Fibroblast of lung (primary cell): ENCODE results near the gene CCDC201. TPM values are rescaled to one million over a fixed set of nuclear protein-coding genes. Genes with fewer than 3 reads are reported as not detected.

Experiments used
- DNase-seq, 2 donors: peaks; one replicate each; pipeline versions ENCODE4 v3.0.0 to v3.0.0-alpha.2; 2010; ENCODE audit warnings: low read depth in 2 of 2
- H2AFZ ChIP-seq: 2 replicates; pipeline ENCODE4 v1.5.1; 2012; ENCODE audit warnings: low read length, control low read depth, inconsistent platforms
- H3K27ac ChIP-seq: 2 replicates; pipeline ENCODE4 v1.5.1; 2011; ENCODE audit warnings: low read length, control low read depth; ENCODE audit not compliant: insufficient read depth
- H3K27me3 ChIP-seq: 2 replicates; pipeline ENCODE4 v1.5.1; 2011; ENCODE audit warnings: mild to moderate bottlenecking, low read length; ENCODE audit not compliant: control insufficient read depth, insufficient read depth
- H3K36me3 ChIP-seq: 2 replicates; pipeline ENCODE4 v1.5.1; 2011; ENCODE audit warnings: low read length; ENCODE audit not compliant: control insufficient read depth, insufficient read depth
- H3K4me1 ChIP-seq: 2 replicates; pipeline ENCODE4 v1.5.1; 2011; ENCODE audit warnings: low read length; ENCODE audit not compliant: control insufficient read depth, insufficient read depth; ENCODE audit errors: extremely low read depth
- H3K4me2 ChIP-seq: 2 replicates; pipeline ENCODE4 v1.5.1; 2011; ENCODE audit warnings: low read length, control low read depth; ENCODE audit not compliant: insufficient read depth; ENCODE audit errors: extremely low read depth
- H3K4me3 ChIP-seq, 4 experiments: fragments of 200-600 bp in 1 of 4; sonication (generic) in 1 of 4; replicated peaks in 1 of 4; 2 replicates each; pipeline ENCODE4 v1.5.1; 2011 to 2016; ENCODE audit warnings: low read length in 4 of 4, low read depth in 3 of 4, mild to moderate bottlenecking in 3 of 4, control low read depth in 2 of 4, inconsistent platforms in 1 of 4, mixed read lengths in 1 of 4; ENCODE audit not compliant: insufficient read depth in 1 of 4; ENCODE audit errors: control extremely low read depth in 1 of 4
- H3K79me2 ChIP-seq: 2 replicates; pipeline ENCODE4 v1.5.1; 2012; ENCODE audit warnings: mild to moderate bottlenecking, low read length, inconsistent platforms; ENCODE audit not compliant: control insufficient read depth, insufficient read depth
- H3K9ac ChIP-seq: 2 replicates; pipeline ENCODE4 v1.5.1; 2011; ENCODE audit warnings: mild to moderate bottlenecking, low read length, control low read depth; ENCODE audit not compliant: insufficient read depth
- H3K9me3 ChIP-seq: 2 replicates; pipeline ENCODE4 v1.5.1; 2012; ENCODE audit warnings: low read depth, low read length; ENCODE audit not compliant: control insufficient read depth, insufficient read depth
- H4K20me1 ChIP-seq: 2 replicates; pipeline ENCODE4 v1.5.1; 2011; ENCODE audit warnings: low read length; ENCODE audit not compliant: control insufficient read depth, insufficient read depth; ENCODE audit errors: extremely low read depth
- EZH2 ChIP-seq: IDR thresholded peaks from 2 replicates; pipeline ENCODE4 v1.5.1; 2012; ENCODE audit warnings: low read length, control low read depth, mild to moderate bottlenecking; ENCODE audit errors: missing control alignments
- polyA plus RNA-seq, 2 donors: library from polyadenylated mRNA; depleted of rRNA in 1 of 2; stranded (reverse) in 1 of 2; unstranded in 1 of 2; fragments of >200 nt; gene quantifications; 2 replicates each; pipeline ENCODE4 v1.2.1, GENCODE V29; 2011 to 2012; ENCODE audit warnings: missing spikeins in 1 of 2
- total RNA-seq: library from RNA; depleted of rRNA; stranded (reverse); fragments of >200 nt; gene quantifications from 2 replicates; pipeline ENCODE4 v1.2.1, GENCODE V29; 2014
- TF ChIP-seq, protein P1 (sequence below), 2 donors: IDR thresholded peaks in 1 of 2; conservative IDR thresholded peaks in 1 of 2; 1 replicate in 1 of 2; 2 replicates in 1 of 2; pipeline ENCODE4 v1.5.1; 2011 to 2012; ENCODE audit warnings: low read length in 2 of 2, control low read depth in 1 of 2, inconsistent platforms in 1 of 2, low read depth in 1 of 2, mild to moderate bottlenecking in 1 of 2

Gene CCDC201
- total and polyA plus RNA-seq, 2 donors (not counting 1 experiment from before 2014, with no cell fraction given), result not detected

DNA sequence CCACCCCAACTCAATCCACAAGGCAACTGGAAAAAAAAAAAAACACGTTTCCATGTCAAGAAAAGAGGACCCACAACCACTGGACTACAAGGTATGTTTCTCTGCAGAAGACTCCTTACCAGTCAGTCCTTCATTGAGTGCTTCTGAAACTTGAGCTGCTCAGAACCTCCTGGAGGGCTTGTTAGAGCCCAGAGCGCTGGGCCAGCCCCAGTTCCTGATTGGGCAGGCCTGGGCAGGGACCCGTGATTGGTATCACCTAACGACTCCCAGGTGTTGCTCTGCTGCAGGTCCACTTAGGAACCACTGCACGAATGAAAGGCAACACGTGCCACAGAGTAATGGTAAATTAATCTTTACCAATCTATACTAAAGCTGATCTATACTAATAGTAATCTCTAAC is 473 bp upstream of the CCDC201 start:
- no peak overlapping the region for H3K27ac ChIP-seq
- no peak overlapping the region for H3K4me2 ChIP-seq
- H3K4me3 ChIP-seq, result no peak overlapping the region
- TF ChIP-seq, protein P1, sequence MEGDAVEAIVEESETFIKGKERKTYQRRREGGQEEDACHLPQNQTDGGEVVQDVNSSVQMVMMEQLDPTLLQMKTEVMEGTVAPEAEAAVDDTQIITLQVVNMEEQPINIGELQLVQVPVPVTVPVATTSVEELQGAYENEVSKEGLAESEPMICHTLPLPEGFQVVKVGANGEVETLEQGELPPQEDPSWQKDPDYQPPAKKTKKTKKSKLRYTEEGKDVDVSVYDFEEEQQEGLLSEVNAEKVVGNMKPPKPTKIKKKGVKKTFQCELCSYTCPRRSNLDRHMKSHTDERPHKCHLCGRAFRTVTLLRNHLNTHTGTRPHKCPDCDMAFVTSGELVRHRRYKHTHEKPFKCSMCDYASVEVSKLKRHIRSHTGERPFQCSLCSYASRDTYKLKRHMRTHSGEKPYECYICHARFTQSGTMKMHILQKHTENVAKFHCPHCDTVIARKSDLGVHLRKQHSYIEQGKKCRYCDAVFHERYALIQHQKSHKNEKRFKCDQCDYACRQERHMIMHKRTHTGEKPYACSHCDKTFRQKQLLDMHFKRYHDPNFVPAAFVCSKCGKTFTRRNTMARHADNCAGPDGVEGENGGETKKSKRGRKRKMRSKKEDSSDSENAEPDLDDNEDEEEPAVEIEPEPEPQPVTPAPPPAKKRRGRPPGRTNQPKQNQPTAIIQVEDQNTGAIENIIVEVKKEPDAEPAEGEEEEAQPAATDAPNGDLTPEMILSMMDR (conservative IDR thresholded peaks at IDR 0.05 in 1 of 2, IDR thresholded peaks at IDR 0.05 in 1 of 2; ENCODE audit: low read depth in 1 of 2, low read length in 2 of 2), result no peak
- no peak for TF ChIP-seq EZH2
- no peak overlapping the region for H3K9ac ChIP-seq
- H3K4me1 ChIP-seq, result peaks cover 4% of the 10 kb centered on the region
- no peaks in the 10 kb centered on the region for H3K27me3 ChIP-seq
- no peaks in the 10 kb centered on the region for H3K79me2 ChIP-seq
- H4K20me1 ChIP-seq, result no peaks in the 10 kb centered on the region
- no peaks in the 10 kb centered on the region for H3K36me3 ChIP-seq
- no peaks in the 10 kb centered on the region for H3K9me3 ChIP-seq
- H2AFZ ChIP-seq, result no peak overlapping the region
- no peak for DNase-seq

DNA sequence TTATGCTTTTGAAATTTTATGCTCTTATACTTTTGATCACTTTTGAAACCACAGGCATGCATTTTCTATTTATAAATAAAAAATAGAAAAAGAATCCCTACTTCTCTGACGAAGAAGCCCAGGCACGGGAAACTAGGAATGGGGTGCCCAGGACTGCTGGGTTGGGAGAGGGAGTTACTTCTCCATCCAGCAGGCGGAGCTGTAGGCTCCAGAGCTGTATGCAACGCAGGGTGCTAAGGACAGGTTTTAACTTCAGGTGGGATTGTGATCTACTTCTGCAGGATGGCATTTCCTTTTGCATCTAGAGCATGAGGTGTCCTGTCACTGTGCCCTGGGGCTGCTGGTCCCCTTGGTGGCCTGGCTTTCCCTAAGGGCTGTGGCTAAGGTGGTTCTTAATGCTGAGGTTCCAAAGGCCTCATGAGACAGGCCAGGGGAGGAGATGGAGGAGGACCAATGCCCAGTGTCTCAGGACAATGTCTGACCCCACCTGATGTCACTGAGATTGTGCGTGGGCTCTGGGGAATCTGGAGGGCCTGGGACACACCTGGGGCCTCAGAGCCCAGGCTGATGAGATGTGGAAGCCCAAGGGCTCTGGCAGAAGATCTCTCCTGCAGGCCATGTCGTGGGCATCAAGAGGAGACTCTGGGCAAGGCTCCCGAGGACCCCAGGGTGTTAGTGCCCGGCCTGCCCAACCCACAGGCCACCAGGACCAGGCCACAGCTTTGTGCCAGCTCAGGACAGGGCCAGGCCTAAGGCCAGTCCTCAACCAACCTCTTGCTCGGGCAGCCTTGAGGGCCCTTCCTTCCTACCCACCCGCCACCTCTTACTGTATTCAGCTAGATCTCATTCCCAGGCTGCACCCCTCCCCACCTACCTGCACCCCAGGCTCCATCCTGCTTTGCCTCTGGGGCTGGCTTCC is 507 bp downstream of the CCDC201 start:
- H4K20me1 ChIP-seq, result no peaks in the 10 kb centered on the region
- no peaks in the 10 kb centered on the region for H3K27me3 ChIP-seq
- no peak overlapping the region for H2AFZ ChIP-seq
- no peak overlapping the region for H3K27ac ChIP-seq
- no peak overlapping the region for H3K4me3 ChIP-seq
- no peak overlapping the region for H3K9ac ChIP-seq
- TF ChIP-seq, protein P1 (conservative IDR thresholded peaks at IDR 0.05 in 1 of 2, IDR thresholded peaks at IDR 0.05 in 1 of 2; ENCODE audit: low read depth in 1 of 2, low read length in 2 of 2), result peak; percentile 29 to 54
- no peak for TF ChIP-seq EZH2
- H3K4me2 ChIP-seq, result no peak overlapping the region
- DNase-seq, result no peak
- H3K79me2 ChIP-seq, result no peaks in the 10 kb centered on the region
- no peaks in the 10 kb centered on the region for H3K9me3 ChIP-seq
- H3K4me1 ChIP-seq, result peaks cover 4% of the 10 kb centered on the region
- no peaks in the 10 kb centered on the region for H3K36me3 ChIP-seq

DNA sequence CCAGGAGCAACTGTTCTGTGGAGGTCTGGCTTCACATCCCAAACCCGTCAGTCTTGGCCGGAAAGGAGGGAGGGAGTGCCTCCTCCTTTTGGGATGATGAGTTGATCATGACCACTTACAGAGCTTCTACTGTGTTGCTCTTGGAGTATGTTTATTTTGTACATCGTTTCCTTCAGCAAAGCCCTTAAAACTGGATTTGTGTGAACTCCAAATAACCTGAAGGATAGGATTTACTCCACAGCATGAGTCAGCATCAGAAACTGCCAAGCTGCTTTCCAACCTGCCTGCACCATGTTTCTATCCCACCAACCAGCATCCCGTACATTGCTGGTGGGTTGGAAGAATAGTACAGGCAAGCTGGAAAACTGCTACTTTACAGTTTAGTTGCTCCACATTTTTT is 3.5 kb downstream of the CCDC201 start:
- H3K4me2 ChIP-seq, result no peak overlapping the region
- H3K79me2 ChIP-seq, result no peaks in the 10 kb centered on the region
- H3K4me3 ChIP-seq, result no peak overlapping the region
- no peaks in the 10 kb centered on the region for H4K20me1 ChIP-seq
- H3K9me3 ChIP-seq, result no peaks in the 10 kb centered on the region
- H3K27ac ChIP-seq, result no peak overlapping the region
- DNase-seq, result peak; percentile 15 to 72
- no peak for TF ChIP-seq EZH2
- TF ChIP-seq, protein P1 (conservative IDR thresholded peaks at IDR 0.05 in 1 of 2, IDR thresholded peaks at IDR 0.05 in 1 of 2; ENCODE audit: low read depth in 1 of 2, low read length in 2 of 2), result no peak
- H3K36me3 ChIP-seq, result no peaks in the 10 kb centered on the region
- no peaks in the 10 kb centered on the region for H3K27me3 ChIP-seq
- H3K9ac ChIP-seq, result no peak overlapping the region
- peaks cover 1% of the 10 kb centered on the region for H3K4me1 ChIP-seq
- H2AFZ ChIP-seq, result no peak overlapping the region
